ENCODE results near the gene COL4A1.

GRCh38 chr13:110114316-110114715, 192.6 kb downstream of the COL4A1 start:
- TF ChIP-seq CTCF (IDR thresholded peaks at IDR 0.05) (no peak), POLR2A (IDR thresholded peaks at IDR 0.05) (no peak), EP300 (IDR thresholded peaks at IDR 0.05) (no peak)

All from gastroesophageal sphincter (tissue), 3 donors.